Endothelial cell of umbilical vein (primary cell): ENCODE results near the gene MRTO4. TPM values are rescaled to one million over a fixed set of nuclear protein-coding genes. Genes with fewer than 3 reads are reported as not detected.

ENCODE experiments used
- BruUV-seq: library from RNA; stranded (reverse); fragments of 400-500 nt; replicated peaks from 2 replicates; lab custom pipeline; 2021; lab: Mats Ljungman, UMichigan
- CTCF ChIA-PET: fragments of 300-600, 350-600 bp; sonication (Branson Sonifier 250); formaldehyde crosslinking; loops from one replicate; lab custom pipeline; 2021; ENCODE audit warnings: antibody characterized with exemption, inconsistent platforms; lab: Charles Lee
- POLR2A ChIA-PET: fragments of 300-600, 350-600 bp; sonication (Branson Sonifier 250); formaldehyde crosslinking; loops from one replicate; lab custom pipeline; 2021; ENCODE audit warnings: antibody characterized with exemption, inconsistent platforms; lab: Charles Lee
- DNase-seq: peaks from one replicate; pipeline ENCODE4 v3.0.0-alpha.2; 2011; ENCODE audit warnings: low read depth, low spot score
- FAIRE-seq: peaks from 2 replicates; lab custom pipeline; 2011; peaks lifted over from hg19 to GRCh38; lab: Jason Lieb, UNC
- H2AFZ ChIP-seq: 2 replicates; pipeline ENCODE4 v1.6.0; 2012; ENCODE audit warnings: low read depth, low read length, control low read depth, inconsistent platforms
- H3K27ac ChIP-seq: 2 replicates; pipeline ENCODE4 v1.5.1; 2011; ENCODE audit warnings: low read depth, mild to moderate bottlenecking, control low read depth, low read length, moderate library complexity; ENCODE audit not compliant: insufficient read depth
- H3K27me3 ChIP-seq, 2 experiments: 2 replicates each; pipeline versions ENCODE4 v1.6.0 to v1.6.1; 2011; ENCODE audit warnings: low read length in 2 of 2, mixed read lengths in 1 of 2; ENCODE audit not compliant: control insufficient read depth in 2 of 2, insufficient read depth in 2 of 2
- H3K36me3 ChIP-seq, 2 experiments: 2 replicates in 1 of 2; 3 replicates in 1 of 2; pipeline ENCODE4 v1.5.1; 2011; ENCODE audit warnings: low read length in 2 of 2, mild to moderate bottlenecking in 1 of 2, moderate library complexity in 1 of 2; ENCODE audit not compliant: control insufficient read depth in 2 of 2, insufficient read depth in 2 of 2; ENCODE audit errors: extremely low read depth in 1 of 2
- H3K4me1 ChIP-seq: 3 replicates; pipeline ENCODE4 v1.5.1; 2011; ENCODE audit warnings: mild to moderate bottlenecking, low read length; ENCODE audit not compliant: control insufficient read depth, insufficient read depth; ENCODE audit errors: extremely low read depth
- H3K4me2 ChIP-seq: 2 replicates; pipeline ENCODE4 v1.6.1; 2011; ENCODE audit warnings: low read length, control low read depth, mixed read lengths; ENCODE audit not compliant: insufficient read depth
- H3K4me3 ChIP-seq, 3 experiments: fragments of 200-600 bp in 1 of 3; sonication (generic), shearing (Covaris generic) in 1 of 3; replicated peaks in 1 of 3; 2 replicates each; pipeline ENCODE4 v1.5.1; 2011 to 2016; ENCODE audit warnings: control low read depth in 3 of 3, low read length in 3 of 3, mild to moderate bottlenecking in 2 of 3, inconsistent platforms in 1 of 3, low read depth in 1 of 3, moderate library complexity in 1 of 3; ENCODE audit not compliant: insufficient read depth in 1 of 3
- H3K79me2 ChIP-seq: 2 replicates; pipeline ENCODE4 v1.6.0; 2012; ENCODE audit warnings: low read length, inconsistent platforms; ENCODE audit not compliant: control insufficient read depth, insufficient read depth
- H3K9ac ChIP-seq: replicated peaks from 2 replicates; pipeline ENCODE3; 2011; ENCODE audit warnings: low read length, control low read depth; ENCODE audit not compliant: insufficient read depth; ENCODE audit errors: extremely low read depth
- H3K9me1 ChIP-seq: replicated peaks from 3 replicates; pipeline ENCODE4 v1.6.0; 2011; ENCODE audit warnings: mild to moderate bottlenecking, low read length; ENCODE audit not compliant: control insufficient read depth, insufficient read depth; ENCODE audit errors: extremely low read depth
- H3K9me3 ChIP-seq: replicated peaks from 2 replicates; pipeline ENCODE4 v1.5.1; 2012; ENCODE audit warnings: low read length, inconsistent platforms; ENCODE audit not compliant: control insufficient read depth, insufficient read depth
- H4K20me1 ChIP-seq: replicated peaks from 2 replicates; pipeline ENCODE3; 2011; ENCODE audit warnings: mild to moderate bottlenecking, low read length; ENCODE audit not compliant: control insufficient read depth, insufficient read depth; ENCODE audit errors: extremely low read depth
- EZH2 ChIP-seq: IDR thresholded peaks from 2 replicates; pipeline ENCODE4 v1.6.1; 2012; ENCODE audit warnings: borderline replicate concordance, low read depth, mild to moderate bottlenecking, moderate library complexity, low read length, inconsistent platforms; ENCODE audit not compliant: severe bottlenecking
- FOS ChIP-seq: IDR thresholded peaks from 2 replicates; pipeline ENCODE4 v1.6.1; 2011; ENCODE audit warnings: mild to moderate bottlenecking, low read length, moderate library complexity, borderline replicate concordance; ENCODE audit not compliant: insufficient read depth
- GATA2 ChIP-seq: IDR thresholded peaks from 2 replicates; pipeline ENCODE4 v1.7.0; 2011; ENCODE audit warnings: low read depth, mild to moderate bottlenecking, moderate library complexity, mixed read lengths, low read length; ENCODE audit not compliant: insufficient read length, insufficient read depth
- JUN ChIP-seq: IDR thresholded peaks from 2 replicates; pipeline ENCODE4 v1.6.1; 2011; ENCODE audit warnings: borderline replicate concordance, low read depth; ENCODE audit not compliant: insufficient read length, insufficient read depth
- MAX ChIP-seq: IDR thresholded peaks from 2 replicates; pipeline ENCODE4 v1.6.1; 2011; ENCODE audit not compliant: insufficient read depth, insufficient read length
- MYC ChIP-seq: IDR thresholded peaks from one replicate; pipeline ENCODE4 v1.6.1; 2011; ENCODE audit warnings: mild to moderate bottlenecking, low read depth, low read length
- POLR2A ChIP-seq: IDR thresholded peaks from 2 replicates; pipeline ENCODE4 v1.6.1; 2012; ENCODE audit warnings: low read depth, mild to moderate bottlenecking, control low read depth, low read length
- POLR2AphosphoS5 ChIP-seq: IDR thresholded peaks from 2 replicates; pipeline ENCODE4 v1.6.1; 2012; ENCODE audit warnings: low read depth, mild to moderate bottlenecking, control low read depth, low read length, moderate library complexity; ENCODE audit not compliant: insufficient read depth
- dilution Hi-C: fragments of 300-500 bp; cut with MboI; formaldehyde crosslinking; loops from one replicate; pipeline ENCODE4 v1.15.0; 2019; ENCODE audit warnings: low sequenced_read_pairs; ENCODE audit not compliant: extremely low pct_ligation_motif_present
- intact Hi-C: fragments of 100-400 bp; cut with micrococcal nuclease; formaldehyde crosslinking; loops from one replicate; pipeline ENCODE4 v1.10.0; 2022
- polyA plus RNA-seq, 4 experiments: library from polyadenylated mRNA; depleted of rRNA in 3 of 4; stranded (reverse) in 3 of 4; unstranded in 1 of 4; fragments of >200 nt; gene quantifications; 2 replicates each; pipeline versions ENCODE4 v1.2.1 to v1.2.3, GENCODE V29; 2011 to 2012; ENCODE audit warnings: missing spikeins in 1 of 4
- total RNA-seq: library from RNA; stranded (reverse); gene quantifications from 2 replicates; pipeline ENCODE4 v1.2.3, GENCODE V29; 2021
- TF ChIP-seq, protein P1 (sequence below), 2 donors: IDR thresholded peaks; 1 replicate in 1 of 2; 2 replicates in 1 of 2; pipeline ENCODE4 v1.5.1; 2011; ENCODE audit warnings: low read length in 2 of 2, mild to moderate bottlenecking in 2 of 2, moderate library complexity in 2 of 2, control low read depth in 1 of 2, inconsistent platforms in 1 of 2, low read depth in 1 of 2; ENCODE audit not compliant: insufficient read depth in 1 of 2; ENCODE audit errors: extremely low read depth in 1 of 2

The MRTO4 gene
- total and polyA plus RNA-seq, 2 donors (not counting 3 experiments of a cell fraction or from before 2014, with no cell fraction given): 33.6 to 49.4 TPM

DNA sequence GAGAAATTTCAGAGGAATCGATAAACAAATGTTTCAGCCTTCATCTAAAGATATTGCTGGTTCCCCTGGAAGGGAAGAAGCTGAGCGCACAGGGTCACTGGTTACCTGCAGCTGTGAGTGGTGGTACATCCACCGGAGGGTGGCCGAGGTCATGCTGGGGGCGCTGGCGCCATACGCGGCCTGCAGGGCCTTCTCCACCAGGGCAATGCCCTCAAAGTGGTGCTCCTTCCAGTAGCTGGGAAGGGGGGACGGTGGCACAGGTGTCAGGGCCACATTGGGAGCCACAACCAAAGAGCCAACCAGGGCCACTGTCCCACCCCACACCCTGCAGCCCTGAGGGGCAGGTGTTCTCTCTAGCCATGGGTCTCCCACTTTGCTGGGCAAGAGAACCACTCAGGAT, 32.3 kb downstream of the MRTO4 start:
- Histone ChIP-seq H3K9ac (no peak overlapping the region), H3K27me3 (no peaks in the 10 kb centered on the region), H3K36me3 (no peaks in the 10 kb centered on the region), H4K20me1 (no peaks in the 10 kb centered on the region), H3K9me1 (no peaks in the 10 kb centered on the region), H3K4me3 (no peak overlapping the region), H2AFZ (no peak overlapping the region), H3K27ac (no peak overlapping the region), H3K79me2 (no peaks in the 10 kb centered on the region), H3K9me3 (no peaks in the 10 kb centered on the region), H3K4me1 (peaks cover 2% of the 10 kb centered on the region), H3K4me2 (no peak overlapping the region)
- POLR2A ChIA-PET: no interaction called here
- CTCF ChIA-PET: no interaction called here
- dilution Hi-C loops: no loop called here
- no peak for FAIRE-seq
- no peak for TF ChIP-seq POLR2AphosphoS5
- TF ChIP-seq FOS: no peak
- TF ChIP-seq MAX: no peak
- no peak for TF ChIP-seq POLR2A
- TF ChIP-seq, protein P1, sequence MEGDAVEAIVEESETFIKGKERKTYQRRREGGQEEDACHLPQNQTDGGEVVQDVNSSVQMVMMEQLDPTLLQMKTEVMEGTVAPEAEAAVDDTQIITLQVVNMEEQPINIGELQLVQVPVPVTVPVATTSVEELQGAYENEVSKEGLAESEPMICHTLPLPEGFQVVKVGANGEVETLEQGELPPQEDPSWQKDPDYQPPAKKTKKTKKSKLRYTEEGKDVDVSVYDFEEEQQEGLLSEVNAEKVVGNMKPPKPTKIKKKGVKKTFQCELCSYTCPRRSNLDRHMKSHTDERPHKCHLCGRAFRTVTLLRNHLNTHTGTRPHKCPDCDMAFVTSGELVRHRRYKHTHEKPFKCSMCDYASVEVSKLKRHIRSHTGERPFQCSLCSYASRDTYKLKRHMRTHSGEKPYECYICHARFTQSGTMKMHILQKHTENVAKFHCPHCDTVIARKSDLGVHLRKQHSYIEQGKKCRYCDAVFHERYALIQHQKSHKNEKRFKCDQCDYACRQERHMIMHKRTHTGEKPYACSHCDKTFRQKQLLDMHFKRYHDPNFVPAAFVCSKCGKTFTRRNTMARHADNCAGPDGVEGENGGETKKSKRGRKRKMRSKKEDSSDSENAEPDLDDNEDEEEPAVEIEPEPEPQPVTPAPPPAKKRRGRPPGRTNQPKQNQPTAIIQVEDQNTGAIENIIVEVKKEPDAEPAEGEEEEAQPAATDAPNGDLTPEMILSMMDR (IDR thresholded peaks at IDR 0.05; ENCODE audit: extremely low read depth in 1 of 2, insufficient read depth in 1 of 2, low read depth in 1 of 2, low read length in 2 of 2): no peak
- TF ChIP-seq EZH2: no peak
- TF ChIP-seq GATA2: no peak
- no peak for TF ChIP-seq MYC
- no peak for TF ChIP-seq JUN
- intact Hi-C loops: no loop called here
- no TSS peak for BruUV-seq
- DNase-seq: no peak
